Thoracic aorta (tissue), 2 donors: ENCODE measurements around the gene CDHR1. TPM values are rescaled to one million over a fixed set of nuclear protein-coding genes. Genes with fewer than 3 reads are reported as not detected.
"Not testable (repeated sequence)": the region's sequence is repeated elsewhere in the genome, so short reads cannot be mapped to it uniquely, and the experiment has no call there.

Experiments used
- ATAC-seq: fragments of 150-250 bp; one replicate; pipeline ENCODE4 v1.8.0; 2017; ENCODE audit warnings: low read depth; ENCODE audit not compliant: insufficient number of reproducible peaks, low FRiP score
- DNase-seq: peaks from one replicate; pipeline ENCODE4 v3.0.0-alpha.2; 2020; ENCODE audit warnings: low spot score
- H3K27ac ChIP-seq, 2 donors: fragments of 200-600 bp; sonication (generic); 1 replicate in 1 of 2; 2 replicates in 1 of 2; pipeline ENCODE4 v1.5.1; 2016; ENCODE audit warnings: mild to moderate bottlenecking in 2 of 2, moderate library complexity in 2 of 2
- H3K27me3 ChIP-seq: fragments of 200-600 bp; sonication (generic); replicated peaks from 2 replicates; pipeline ENCODE4 v1.6.0; 2016; ENCODE audit warnings: mild to moderate bottlenecking; ENCODE audit not compliant: insufficient read depth
- H3K36me3 ChIP-seq: fragments of 200-600 bp; sonication (generic); one replicate; pipeline ENCODE4 v1.5.1; 2016
- H3K4me1 ChIP-seq, 2 donors: fragments of 200-600 bp; sonication (generic); 1 replicate in 1 of 2; 2 replicates in 1 of 2; pipeline versions ENCODE4 v1.5.1 to v1.6.0; 2016; ENCODE audit warnings: low read depth in 2 of 2, mild to moderate bottlenecking in 1 of 2; ENCODE audit not compliant: control insufficient read depth in 1 of 2
- H3K4me3 ChIP-seq: fragments of 200-600 bp; sonication (generic); 2 replicates; pipeline ENCODE4 v1.5.1; 2016; ENCODE audit warnings: mild to moderate bottlenecking
- H3K9me3 ChIP-seq: fragments of 200-600 bp; sonication (generic); 2 replicates; pipeline ENCODE4 v1.5.1; 2016
- total RNA-seq, 2 donors: library from RNA; depleted of rRNA; stranded (reverse); fragments of >200 nt; gene quantifications; one replicate each; pipeline versions ENCODE4 v1.1.0 to v1.2.3, GENCODE V29; 2016
- TF ChIP-seq, protein P1 (sequence below): fragments of 200-600 bp; sonication (generic); IDR thresholded peaks from one replicate; pipeline ENCODE4 v1.5.1; 2019; ENCODE audit warnings: antibody characterized with exemption

CDHR1 gene
- total RNA-seq, 2 donors from 2014 or later: 0.14 TPM; not detected in 1

DNA sequence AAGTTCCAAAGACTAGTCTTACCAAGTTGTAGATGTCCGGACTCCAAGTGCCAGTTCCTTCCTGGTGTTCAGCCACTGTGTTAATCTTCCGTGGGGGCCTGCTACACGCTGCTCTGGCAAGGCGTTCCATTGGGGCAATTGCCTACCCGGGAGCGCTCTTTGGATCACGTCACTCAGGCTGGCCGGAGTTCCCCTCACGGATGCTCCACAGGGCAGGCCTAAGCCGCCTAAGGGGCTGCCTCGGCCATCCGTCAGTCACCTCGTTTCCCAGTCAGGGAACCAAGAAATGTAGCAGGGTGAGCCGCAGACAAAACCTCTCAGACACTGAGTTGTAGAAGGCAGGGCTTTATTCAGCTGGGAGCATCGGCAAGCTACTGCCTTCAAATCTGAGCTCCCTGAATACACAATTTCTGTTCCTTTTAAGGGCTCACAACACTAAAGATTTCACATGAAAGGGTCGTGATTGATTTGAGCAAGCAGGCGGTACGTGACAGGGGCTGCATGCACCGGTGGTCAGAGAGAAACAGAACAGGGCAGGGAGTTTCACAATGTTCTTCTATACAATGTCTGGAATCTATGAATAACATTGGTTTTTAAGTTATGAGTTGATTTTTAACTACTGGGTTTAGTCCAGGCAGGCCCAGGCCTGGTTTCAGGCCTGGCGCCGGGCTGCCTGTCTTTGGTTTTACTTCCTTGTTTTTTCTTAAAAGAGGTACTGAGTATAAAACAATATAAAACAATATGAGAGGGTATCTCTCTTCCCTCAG, 22.5 kb upstream of the CDHR1 start:
- not testable (repeated sequence) for H3K36me3 ChIP-seq, H3K27me3 ChIP-seq

DNA sequence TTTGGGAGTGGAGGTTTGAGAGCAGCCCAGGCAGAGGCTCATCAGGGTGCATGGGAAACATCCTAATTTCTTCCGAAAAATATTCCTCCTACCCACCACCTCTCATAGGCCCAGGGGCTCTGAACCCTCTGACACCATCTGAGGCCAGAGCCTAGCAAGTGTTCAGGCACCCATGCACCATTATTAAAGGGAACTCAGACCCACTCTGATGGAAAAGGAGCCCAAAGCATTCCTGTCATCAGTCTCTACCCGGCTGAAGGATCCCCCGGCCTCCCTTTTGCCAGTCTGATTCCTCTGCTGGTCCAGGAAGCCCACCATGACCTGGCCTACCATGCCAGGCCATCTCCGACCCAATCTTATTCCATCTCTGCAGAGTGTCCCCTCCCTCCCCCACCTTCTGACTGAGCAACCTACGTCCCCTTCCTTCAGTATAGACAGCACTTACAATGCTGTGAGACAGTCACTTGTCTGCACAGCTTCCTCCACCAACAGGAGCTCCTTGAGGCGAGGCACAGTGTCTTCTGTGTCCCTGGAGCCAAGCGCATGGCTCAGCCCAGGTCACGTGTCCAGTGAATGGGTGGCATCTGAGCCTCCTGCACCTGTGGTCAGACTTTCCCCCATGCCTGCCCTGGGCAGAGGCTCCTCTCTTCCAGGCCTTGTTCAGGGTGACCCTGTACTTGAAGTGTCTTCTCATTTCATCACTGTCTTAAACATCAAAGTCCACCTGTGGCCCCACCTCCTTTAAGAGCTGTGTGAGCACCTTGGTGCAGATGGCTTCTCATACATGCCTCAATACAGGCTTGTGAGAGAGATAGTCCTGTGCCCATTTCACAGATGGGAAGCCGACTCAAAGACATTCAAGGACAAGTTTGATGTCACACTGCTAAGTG, 21.6 kb upstream of the CDHR1 start:
- no peaks in the 10 kb centered on the region for H3K4me1 ChIP-seq
- H3K27ac ChIP-seq: no peak overlapping the region
- no peaks in the 10 kb centered on the region for H3K36me3 ChIP-seq
- DNase-seq (no peak), ATAC-seq (no peak)
- H3K27me3 ChIP-seq: no peaks in the 10 kb centered on the region
- H3K4me3 ChIP-seq: no peak overlapping the region
- H3K9me3 ChIP-seq: no peaks in the 10 kb centered on the region
- TF ChIP-seq, protein P1, sequence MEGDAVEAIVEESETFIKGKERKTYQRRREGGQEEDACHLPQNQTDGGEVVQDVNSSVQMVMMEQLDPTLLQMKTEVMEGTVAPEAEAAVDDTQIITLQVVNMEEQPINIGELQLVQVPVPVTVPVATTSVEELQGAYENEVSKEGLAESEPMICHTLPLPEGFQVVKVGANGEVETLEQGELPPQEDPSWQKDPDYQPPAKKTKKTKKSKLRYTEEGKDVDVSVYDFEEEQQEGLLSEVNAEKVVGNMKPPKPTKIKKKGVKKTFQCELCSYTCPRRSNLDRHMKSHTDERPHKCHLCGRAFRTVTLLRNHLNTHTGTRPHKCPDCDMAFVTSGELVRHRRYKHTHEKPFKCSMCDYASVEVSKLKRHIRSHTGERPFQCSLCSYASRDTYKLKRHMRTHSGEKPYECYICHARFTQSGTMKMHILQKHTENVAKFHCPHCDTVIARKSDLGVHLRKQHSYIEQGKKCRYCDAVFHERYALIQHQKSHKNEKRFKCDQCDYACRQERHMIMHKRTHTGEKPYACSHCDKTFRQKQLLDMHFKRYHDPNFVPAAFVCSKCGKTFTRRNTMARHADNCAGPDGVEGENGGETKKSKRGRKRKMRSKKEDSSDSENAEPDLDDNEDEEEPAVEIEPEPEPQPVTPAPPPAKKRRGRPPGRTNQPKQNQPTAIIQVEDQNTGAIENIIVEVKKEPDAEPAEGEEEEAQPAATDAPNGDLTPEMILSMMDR: no peak

More for the DNA sequence above, 22.5 kb upstream of the CDHR1 start:
- H3K27ac ChIP-seq, H3K4me3 ChIP-seq, DNase-seq, H3K4me1 ChIP-seq, H3K9me3 ChIP-seq, ATAC-seq: not testable (repeated sequence)

DNA sequence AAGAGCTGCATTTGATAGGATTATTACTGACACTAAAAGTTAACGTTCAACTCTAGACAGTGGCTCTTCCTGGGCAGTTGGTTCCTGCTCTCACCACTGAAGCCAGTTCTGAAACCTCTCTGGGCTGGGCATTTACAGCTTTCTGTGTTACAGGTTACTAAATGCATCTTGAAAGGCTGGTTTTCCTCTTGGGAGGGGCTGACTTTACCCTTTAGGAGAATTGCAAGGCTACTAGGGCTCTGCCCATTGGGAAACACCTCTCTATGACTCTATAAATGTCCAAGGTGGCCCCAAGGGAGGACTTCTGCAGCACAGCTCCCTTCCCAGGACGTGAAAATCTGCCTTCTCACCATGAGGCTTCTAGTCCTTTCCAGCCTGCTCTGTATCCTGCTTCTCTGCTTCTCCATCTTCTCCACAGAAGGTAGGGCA, 20.8 kb upstream of the CDHR1 start, which contains the start of gene GPR15LG:
GPR15LG (plus strand) TSS at position 301 of the 429 bp plus-strand sequence; CDS start at position 352, 51 bp downstream.
- Histone ChIP-seq H3K36me3 (no peaks in the 10 kb centered on the region), H3K27me3 (no peaks in the 10 kb centered on the region), H3K4me3 (no peak within 1 kb of the TSS), H3K27ac (no peak within 1 kb of the TSS), H3K9me3 (no peaks in the 10 kb centered on the region), H3K4me1 (no peaks in the 10 kb centered on the region)
- TF ChIP-seq, protein P1: no peak
- ATAC-seq: no peak
- no peak for DNase-seq

DNA sequence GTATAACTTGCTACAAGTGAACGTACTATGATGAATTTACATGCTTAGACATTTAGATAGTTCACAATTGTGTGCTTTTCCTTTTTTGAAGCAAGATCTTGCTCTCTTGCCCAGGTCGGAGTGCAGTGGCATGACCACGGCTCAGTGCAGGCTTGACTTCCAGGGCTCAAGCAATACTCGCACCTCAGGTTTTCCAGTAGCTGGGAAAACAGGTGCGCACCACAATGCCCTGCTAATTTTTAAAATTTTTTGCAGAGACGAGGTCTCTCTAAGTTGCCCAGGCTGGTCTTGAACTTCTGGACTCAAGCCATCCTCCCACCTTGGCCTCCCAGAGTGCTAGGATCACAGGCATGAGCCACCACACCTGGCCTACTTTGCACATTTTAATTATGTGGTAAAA, 18.9 kb upstream of the CDHR1 start:
- Histone ChIP-seq H3K27me3 (no peaks in the 10 kb centered on the region), H3K9me3 (no peaks in the 10 kb centered on the region), H3K4me3 (no peak overlapping the region), H3K27ac (no peak overlapping the region), H3K36me3 (no peaks in the 10 kb centered on the region), H3K4me1 (no peaks in the 10 kb centered on the region)
- TF ChIP-seq, protein P1: no peak
- ATAC-seq (no peak), DNase-seq (no peak)

DNA sequence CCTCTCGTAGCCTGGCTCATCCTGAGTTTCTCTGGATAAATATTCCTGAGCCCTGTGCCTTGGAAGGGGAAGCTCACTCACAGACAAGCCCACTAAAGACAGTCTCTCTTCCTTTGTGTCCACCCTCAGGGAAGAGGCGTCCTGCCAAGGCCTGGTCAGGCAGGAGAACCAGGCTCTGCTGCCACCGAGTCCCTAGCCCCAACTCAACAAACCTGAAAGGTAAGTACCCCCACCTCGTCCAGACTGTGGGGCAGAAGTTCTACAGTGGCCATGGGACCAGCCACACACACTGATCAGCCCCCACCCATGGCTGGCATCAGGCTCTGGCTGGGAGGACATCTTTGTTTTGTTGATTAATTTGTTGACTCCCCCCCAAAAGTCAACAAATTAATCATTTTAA, 18.0 kb upstream of the CDHR1 start:
- no peak overlapping the region for H3K4me3 ChIP-seq
- ATAC-seq (no peak), DNase-seq (no peak)
- no peaks in the 10 kb centered on the region for H3K4me1 ChIP-seq
- TF ChIP-seq, protein P1: no peak
- H3K9me3 ChIP-seq: no peaks in the 10 kb centered on the region
- no peaks in the 10 kb centered on the region for H3K27me3 ChIP-seq
- no peaks in the 10 kb centered on the region for H3K36me3 ChIP-seq
- no peak overlapping the region for H3K27ac ChIP-seq
